Naive thymus-derived CD4-positive, alpha-beta T cell (primary cell): Measurements from ENCODE around the gene CUL9. TPM values are rescaled to one million over a fixed set of nuclear protein-coding genes. Genes with fewer than 3 reads are reported as not detected.
A peak's percentile ranks its signal among the peaks of the same experiment; 100 is the strongest.

Experiments used
- ATAC-seq: fragments of 150-1000 bp; cut with Tn5 transposase; 2 replicates; pipeline ENCODE4 v1.10.0; 2021; ENCODE audit warnings: mild to moderate bottlenecking, moderate library complexity
- CTCF ChIA-PET: fragments of 350-600 bp; sonication (Branson Sonifier 250); formaldehyde crosslinking; loops from one replicate; lab custom pipeline; 2021; ENCODE audit warnings: antibody characterized with exemption; lab: Charles Lee
- POLR2A ChIA-PET: fragments of 350-600 bp; sonication (Branson Sonifier 250); formaldehyde crosslinking; loops from one replicate; lab custom pipeline; 2021; ENCODE audit warnings: antibody characterized with exemption, inconsistent platforms; lab: Charles Lee
- DNase-seq, 9 donors: peaks; one replicate each; pipeline versions ENCODE4 v3.0.0 to v3.0.0-alpha.2; 2020 to 2022; ENCODE audit warnings: mixed read lengths in 1 of 9
- H3K27ac ChIP-seq: one replicate; pipeline ENCODE4 v1.7.0; 2013; ENCODE audit warnings: mild to moderate bottlenecking, low read depth, low read length, moderate library complexity
- H3K27me3 ChIP-seq, 2 donors: one replicate each; pipeline ENCODE4 v1.7.0; 2013; ENCODE audit warnings: low read length in 2 of 2, mild to moderate bottlenecking in 2 of 2, moderate library complexity in 2 of 2; ENCODE audit not compliant: control insufficient read depth in 2 of 2, insufficient read depth in 2 of 2
- H3K36me3 ChIP-seq, 3 experiments: 1 replicate in 2 of 3; 2 replicates in 1 of 3; pipeline ENCODE4 v1.7.0; 2013; ENCODE audit warnings: low read length in 3 of 3, mild to moderate bottlenecking in 3 of 3, moderate library complexity in 1 of 3; ENCODE audit not compliant: insufficient read depth in 3 of 3, control insufficient read depth in 2 of 3
- H3K4me1 ChIP-seq, 2 donors: one replicate each; pipeline ENCODE4 v1.7.0; 2013; ENCODE audit warnings: low read length in 2 of 2, mild to moderate bottlenecking in 2 of 2, moderate library complexity in 1 of 2; ENCODE audit not compliant: control insufficient read depth in 2 of 2, insufficient read depth in 2 of 2
- H3K4me3 ChIP-seq: 2 replicates; pipeline ENCODE4 v1.7.0; 2013; ENCODE audit warnings: mild to moderate bottlenecking, low read length
- H3K9me3 ChIP-seq, 3 experiments: 1 replicate in 2 of 3; 2 replicates in 1 of 3; pipeline ENCODE4 v1.7.0; 2013; ENCODE audit warnings: low read length in 3 of 3; ENCODE audit not compliant: control insufficient read depth in 2 of 3
- H3K27ac Mint-ChIP-seq, 9 donors: one replicate each; pipeline ENCODE4 v1.8.0; 2020 to 2022; ENCODE audit warnings: mixed read lengths in 9 of 9, mild to moderate bottlenecking in 8 of 9, moderate library complexity in 5 of 9, inconsistent platforms in 2 of 9
- H3K27me3 Mint-ChIP-seq, 5 donors: one replicate each; pipeline ENCODE4 v1.8.0; 2021 to 2022; ENCODE audit warnings: mixed read lengths in 5 of 5, mild to moderate bottlenecking in 1 of 5
- H3K36me3 Mint-ChIP-seq, 5 donors: one replicate each; pipeline ENCODE4 v1.8.0; 2020 to 2022; ENCODE audit warnings: mixed read lengths in 5 of 5, mild to moderate bottlenecking in 3 of 5, inconsistent platforms in 1 of 5
- H3K4me1 Mint-ChIP-seq, 7 donors: one replicate each; pipeline ENCODE4 v1.8.0; 2020 to 2022; ENCODE audit warnings: mixed read lengths in 7 of 7, mild to moderate bottlenecking in 3 of 7, inconsistent platforms in 1 of 7
- H3K4me3 Mint-ChIP-seq, 10 donors: one replicate each; pipeline ENCODE4 v1.8.0; 2020 to 2022; ENCODE audit warnings: mild to moderate bottlenecking in 10 of 10, mixed read lengths in 10 of 10, moderate library complexity in 6 of 10, inconsistent platforms in 2 of 10
- H3K9me3 Mint-ChIP-seq, 11 donors: one replicate each; pipeline ENCODE4 v1.8.0; 2020 to 2022; ENCODE audit warnings: mixed read lengths in 11 of 11, mild to moderate bottlenecking in 4 of 11, inconsistent platforms in 1 of 11, moderate library complexity in 1 of 11
- intact Hi-C, 2 donors: fragments of 100-400 bp; cut with micrococcal nuclease; formaldehyde crosslinking; loops; one replicate each; pipeline ENCODE4 v1.15.1; 2023
- polyA plus RNA-seq, 2 donors: library from polyadenylated mRNA; unstranded; fragments of 300-500 nt; fragmentation: Illumina TruSeq; gene quantifications; one replicate each; pipeline ENCODE4 v1.2.3, GENCODE V29; 2021
- total RNA-seq, 6 experiments: library from RNA in 5 of 6; stranded (reverse) in 5 of 6; gene quantifications; 1 replicate in 5 of 6; 2 replicates in 1 of 6; pipeline ENCODE4 v1.2.3 and lab custom pipeline; 2021 to 2026

Gene CUL9
- total and polyA plus RNA-seq, 7 experiments from 2014 or later, result 12.3 to 123 (median 97.3) TPM

DNA sequence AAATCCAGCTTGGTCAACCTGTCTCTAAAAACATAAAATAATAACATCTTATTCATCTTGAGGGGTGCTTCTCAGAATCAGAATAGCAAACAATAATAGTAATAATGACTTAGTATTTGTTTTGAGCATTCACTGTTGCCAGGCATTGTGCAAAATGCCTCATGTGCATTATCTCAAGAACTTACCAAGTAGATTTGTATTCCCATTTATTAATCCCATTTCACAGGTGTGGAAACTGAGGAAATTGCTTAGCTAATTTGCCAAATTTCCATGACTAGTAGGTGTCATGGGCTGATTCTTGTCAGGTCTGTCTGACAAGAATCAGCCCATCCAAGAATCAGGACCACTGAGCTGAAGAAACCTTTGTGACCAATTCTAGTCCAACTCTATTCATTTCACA lies 66.8 kb downstream of the CUL9 start:
- intact Hi-C loops, result no loop called here
- no peaks in the 10 kb centered on the region for H3K9me3 ChIP-seq
- peaks cover 3 to 13% of the 10 kb centered on the region in 2 donors for H3K4me1 ChIP-seq
- no peaks in the 10 kb centered on the region for H3K36me3 ChIP-seq
- ChIA-PET POLR2A (interaction anchor here (0.6 to 1.8 kb wide), 3 partner anchors 10 to 1065 kb away, joined by 3 to 6 read pairs (median 3); partner anchors contain the start of gene CUL9), CTCF (no interaction called here)
- Mint-ChIP-seq H3K27ac (no peak overlapping the region), H3K9me3 (no peaks in the 10 kb centered on the region), H3K4me1 (peaks cover 11 to 29% (median 21%) of the 10 kb centered on the region in 7 donors), H3K36me3 (peaks cover 0 to 4% (median 0%) of the 10 kb centered on the region in 5 donors), H3K4me3 (no peak overlapping the region), H3K27me3 (peaks cover 14 to 36% (median 23%) of the 10 kb centered on the region in 5 donors)
- DNase-seq (no peak), ATAC-seq (no peak)
- peaks cover 3 to 7% of the 10 kb centered on the region in 2 donors for H3K27me3 ChIP-seq
- H3K4me3 ChIP-seq, result no peak overlapping the region
- no peak overlapping the region for H3K27ac ChIP-seq

- ATAC-seq (no peak), DNase-seq (no peak)
- ChIA-PET POLR2A (no interaction called here), CTCF (no interaction called here)
- Histone ChIP-seq H3K4me3 (no peak overlapping the region), H3K4me1 (peaks cover 3 to 13% of the 10 kb centered on the region in 2 donors), H3K36me3 (no peaks in the 10 kb centered on the region), H3K9me3 (no peaks in the 10 kb centered on the region), H3K27ac (no peak overlapping the region), H3K27me3 (no peaks in the 10 kb centered on the region)
- peaks cover 14 to 37% (median 30%) of the 10 kb centered on the region in 5 donors for H3K27me3 Mint-ChIP-seq
- peak overlapping the region in 2 of 9 donors; percentile 71 to 76 for H3K27ac Mint-ChIP-seq
- H3K36me3 Mint-ChIP-seq, result peaks cover 0 to 4% (median 0%) of the 10 kb centered on the region in 5 donors
- no peaks in the 10 kb centered on the region for H3K9me3 Mint-ChIP-seq
- peaks cover 12 to 31% (median 21%) of the 10 kb centered on the region in 7 donors for H3K4me1 Mint-ChIP-seq
- intact Hi-C loops, result no loop called here
- peak overlapping the region in 2 of 10 donors; percentile 16 to 19 for H3K4me3 Mint-ChIP-seq
Measured at GRCh38 chr6:43250992-43251373, 69.0 kb downstream of the CUL9 start.

- DNase-seq (no peak), ATAC-seq (no peak)
- no peak overlapping the region for H3K27ac Mint-ChIP-seq
- peaks cover 0 to 3% (median 0%) of the 10 kb centered on the region in 5 donors for H3K36me3 Mint-ChIP-seq
- H3K4me3 Mint-ChIP-seq, result no peak overlapping the region
- POLR2A ChIA-PET, result interaction anchor here (0.6 kb wide), 1 partner anchor 587 kb away, joined by 3 read pairs; no protein-coding TSS in a partner anchor
- no peak overlapping the region for H3K4me3 ChIP-seq
- intact Hi-C loops, result no loop called here
- CTCF ChIA-PET, result no interaction called here
- no peaks in the 10 kb centered on the region for H3K4me1 ChIP-seq
- H3K4me1 Mint-ChIP-seq, result peaks cover 1 to 27% (median 11%) of the 10 kb centered on the region in 7 donors
- no peak overlapping the region for H3K27ac ChIP-seq
- no peaks in the 10 kb centered on the region for H3K27me3 ChIP-seq
- peaks cover 14 to 44% (median 31%) of the 10 kb centered on the region in 5 donors for H3K27me3 Mint-ChIP-seq
- no peaks in the 10 kb centered on the region for H3K9me3 Mint-ChIP-seq
- H3K36me3 ChIP-seq, result no peaks in the 10 kb centered on the region
- no peaks in the 10 kb centered on the region for H3K9me3 ChIP-seq
Measured at GRCh38 chr6:43253401-43253800, 71.4 kb downstream of the CUL9 start.

DNA sequence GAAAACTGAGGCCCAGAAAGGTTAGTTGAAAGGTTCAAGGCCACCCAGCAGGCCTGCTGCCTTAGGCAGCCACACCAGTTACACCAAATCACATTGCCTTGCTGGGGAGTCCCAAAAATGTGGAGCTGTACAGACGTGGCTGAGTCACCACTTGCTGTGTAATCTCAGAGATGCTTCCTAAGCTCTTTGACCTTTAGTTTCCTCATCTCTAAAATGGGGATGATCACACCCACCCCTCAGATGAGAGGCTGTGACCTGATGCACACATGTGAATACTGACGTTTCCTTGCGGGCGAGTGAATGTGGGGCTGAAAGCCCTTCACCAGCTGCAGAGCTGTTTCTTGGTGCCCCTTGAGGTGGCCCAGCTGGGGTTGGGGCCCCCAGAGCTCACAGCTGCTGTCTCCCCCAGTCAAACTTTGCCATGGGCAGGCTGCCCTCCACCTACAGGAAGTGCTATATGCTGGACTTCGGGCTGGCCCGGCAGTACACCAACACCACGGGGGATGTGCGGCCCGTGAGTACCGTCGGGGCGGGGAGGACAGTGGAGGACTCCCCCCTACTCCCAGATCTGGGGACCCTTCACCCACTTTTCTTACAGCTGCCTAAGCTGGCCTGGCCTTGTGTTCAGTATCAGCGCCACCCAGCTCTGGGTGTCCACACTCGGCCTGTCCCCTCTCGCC lies 72.3 kb downstream of the CUL9 start:
- Histone ChIP-seq H3K36me3 (no peaks in the 10 kb centered on the region), H3K27ac (no peak overlapping the region), H3K4me1 (no peaks in the 10 kb centered on the region), H3K27me3 (no peaks in the 10 kb centered on the region), H3K4me3 (no peak overlapping the region), H3K9me3 (no peaks in the 10 kb centered on the region)
- ChIA-PET POLR2A (interaction anchor here (0.6 to 0.7 kb wide), 2 partner anchors 115 to 588 kb away, joined by 3 to 4 read pairs; partner anchors contain the start of gene ZNF318), CTCF (interaction anchor here (1.0 kb wide), 1 partner anchor 9 kb away, joined by 3 read pairs; no protein-coding TSS in a partner anchor)
- H3K9me3 Mint-ChIP-seq, result no peaks in the 10 kb centered on the region
- intact Hi-C loops, result no loop called here
- peaks cover 2 to 27% (median 11%) of the 10 kb centered on the region in 7 donors for H3K4me1 Mint-ChIP-seq
- H3K4me3 Mint-ChIP-seq, result no peak overlapping the region
- ATAC-seq (peak; percentile 34), DNase-seq (no peak)
- H3K27me3 Mint-ChIP-seq, result peaks cover 14 to 44% (median 31%) of the 10 kb centered on the region in 5 donors
- H3K36me3 Mint-ChIP-seq, result peaks cover 0 to 3% (median 0%) of the 10 kb centered on the region in 5 donors
- no peak overlapping the region for H3K27ac Mint-ChIP-seq

DNA sequence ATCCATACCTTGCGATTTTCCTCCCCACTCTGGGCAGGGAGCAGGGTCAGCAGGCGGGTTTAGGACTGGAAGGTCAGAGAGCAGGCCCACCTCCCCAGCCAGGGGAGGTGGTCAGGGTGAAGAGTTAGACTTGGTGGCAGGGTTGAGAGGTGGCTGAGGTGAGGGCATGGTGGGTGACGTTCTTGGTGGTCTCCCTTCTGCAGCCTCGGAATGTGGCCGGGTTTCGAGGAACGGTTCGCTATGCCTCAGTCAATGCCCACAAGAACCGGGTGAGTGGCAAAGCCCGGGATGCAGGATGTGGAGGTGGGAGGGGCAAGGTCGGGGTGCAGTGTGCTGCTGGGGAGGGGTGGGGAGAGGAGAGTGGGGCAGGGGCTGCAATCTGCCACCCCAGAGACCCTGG lies 72.8 kb downstream of the CUL9 start:
- Mint-ChIP-seq H3K4me1 (peaks cover 4 to 27% (median 11%) of the 10 kb centered on the region in 7 donors), H3K4me3 (no peak overlapping the region), H3K27me3 (peaks cover 14 to 44% (median 31%) of the 10 kb centered on the region in 5 donors), H3K27ac (no peak overlapping the region), H3K9me3 (no peaks in the 10 kb centered on the region), H3K36me3 (peaks cover 0 to 3% (median 0%) of the 10 kb centered on the region in 5 donors)
- intact Hi-C loops, result no loop called here
- ATAC-seq (no peak), DNase-seq (no peak)
- H3K9me3 ChIP-seq, result no peaks in the 10 kb centered on the region
- CTCF ChIA-PET, result interaction anchor here (1.0 kb wide), 1 partner anchor 9 kb away, joined by 3 read pairs; no protein-coding TSS in a partner anchor
- POLR2A ChIA-PET, result no interaction called here
- no peaks in the 10 kb centered on the region for H3K27me3 ChIP-seq
- H3K4me3 ChIP-seq, result no peak overlapping the region
- H3K4me1 ChIP-seq, result no peaks in the 10 kb centered on the region
- no peaks in the 10 kb centered on the region for H3K36me3 ChIP-seq
- no peak overlapping the region for H3K27ac ChIP-seq

DNA sequence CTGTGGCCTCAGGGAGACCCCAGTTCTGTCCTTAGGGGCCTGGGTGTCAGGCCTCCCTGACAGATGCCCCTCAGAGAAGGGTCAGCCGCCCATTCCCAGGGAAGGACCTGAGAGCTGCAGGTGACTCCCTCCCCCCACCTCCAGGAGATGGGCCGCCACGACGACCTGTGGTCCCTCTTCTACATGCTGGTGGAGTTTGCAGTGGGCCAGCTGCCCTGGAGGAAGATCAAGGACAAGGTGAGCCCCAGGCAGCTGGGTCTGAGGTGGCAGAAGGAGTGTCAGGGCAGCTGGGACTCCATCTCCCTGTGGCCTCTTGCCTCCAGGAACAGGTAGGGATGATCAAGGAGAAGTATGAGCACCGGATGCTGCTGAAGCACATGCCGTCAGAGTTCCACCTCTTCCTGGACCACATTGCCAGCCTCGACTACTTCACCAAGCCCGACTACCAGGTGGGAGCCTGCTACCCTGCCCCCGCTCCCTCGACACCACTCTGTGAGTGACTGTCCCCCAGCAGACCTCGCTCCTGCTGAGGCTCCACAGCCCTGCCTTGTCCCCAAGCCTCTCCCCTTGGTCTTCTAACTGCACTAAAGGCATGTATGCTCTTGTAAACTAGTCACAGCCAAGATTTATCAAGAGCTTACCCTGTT lies 73.5 kb downstream of the CUL9 start:
- Mint-ChIP-seq H3K27ac (no peak overlapping the region), H3K4me1 (peaks cover 4 to 27% (median 11%) of the 10 kb centered on the region in 7 donors), H3K27me3 (peaks cover 14 to 43% (median 31%) of the 10 kb centered on the region in 5 donors), H3K36me3 (peaks cover 0 to 3% (median 0%) of the 10 kb centered on the region in 5 donors), H3K4me3 (no peak overlapping the region), H3K9me3 (no peaks in the 10 kb centered on the region)
- POLR2A ChIA-PET, result no interaction called here
- Histone ChIP-seq H3K9me3 (no peaks in the 10 kb centered on the region), H3K4me3 (no peak overlapping the region), H3K36me3 (no peaks in the 10 kb centered on the region), H3K27ac (no peak overlapping the region), H3K27me3 (no peaks in the 10 kb centered on the region), H3K4me1 (no peaks in the 10 kb centered on the region)
- CTCF ChIA-PET, result no interaction called here
- intact Hi-C loops, result no loop called here
- ATAC-seq (no peak), DNase-seq (no peak)
